Mucosa of stomach (tissue), 1 donor: ENCODE results near the gene ANKS6.

Experiments
- H3K27me3 ChIP-seq: one replicate; pipeline ENCODE4 v1.7.0; 2013; ENCODE audit warnings: mild to moderate bottlenecking, low read length; ENCODE audit not compliant: control insufficient read depth, insufficient read depth
- H3K36me3 ChIP-seq: one replicate; pipeline ENCODE4 v1.7.0; 2013; ENCODE audit warnings: low read length; ENCODE audit not compliant: control insufficient read depth, insufficient read depth
- H3K4me1 ChIP-seq: one replicate; pipeline ENCODE4 v1.7.0; 2013; ENCODE audit warnings: mild to moderate bottlenecking, low read length; ENCODE audit not compliant: control insufficient read depth, insufficient read depth
- H3K4me3 ChIP-seq: one replicate; pipeline ENCODE4 v1.7.0; 2013; ENCODE audit warnings: low read length
- H3K9ac ChIP-seq: one replicate; pipeline ENCODE4 v1.7.0; 2013; ENCODE audit warnings: mild to moderate bottlenecking, low read length, moderate library complexity
- H3K9me3 ChIP-seq: one replicate; pipeline ENCODE4 v1.7.0; 2013; ENCODE audit warnings: mild to moderate bottlenecking, low read length, moderate library complexity; ENCODE audit not compliant: control insufficient read depth
- donor health status: Pancreatic carcinoma.

The ANKS6 gene

GRCh38 chr9:98708933-98709911, 87.1 kb downstream of the ANKS6 start, which contains the start of gene GABBR2:
TSS of gene GABBR2 (minus strand) at chr9:98708935. CDS start at chr9:98708737, 198 bp downstream.
- Histone ChIP-seq H3K36me3 (no peaks in the 10 kb centered on the region), H3K4me1 (peaks cover 4% of the 10 kb centered on the region), H3K9me3 (no peaks in the 10 kb centered on the region), H3K4me3 (no peak within 1 kb of the TSS), H3K27me3 (peaks cover 55% of the 10 kb centered on the region), H3K9ac (no peak within 1 kb of the TSS)

- H3K27me3 ChIP-seq = peaks cover 51% of the 10 kb centered on the region
- no peak overlapping the region for H3K9ac ChIP-seq
- peaks cover 4% of the 10 kb centered on the region for H3K4me1 ChIP-seq
- no peak overlapping the region for H3K4me3 ChIP-seq
- no peaks in the 10 kb centered on the region for H3K9me3 ChIP-seq
- no peaks in the 10 kb centered on the region for H3K36me3 ChIP-seq
Measured at GRCh38 chr9:98708103-98708932, 88.0 kb downstream of the ANKS6 start.

GRCh38 chr9:98707166-98708102, 88.9 kb downstream of the ANKS6 start:
- Histone ChIP-seq H3K4me3 (no peak overlapping the region), H3K9me3 (no peaks in the 10 kb centered on the region), H3K27me3 (peaks cover 51% of the 10 kb centered on the region), H3K4me1 (peaks cover 4% of the 10 kb centered on the region), H3K9ac (no peak overlapping the region), H3K36me3 (no peaks in the 10 kb centered on the region)

- Histone ChIP-seq H3K36me3 (no peaks in the 10 kb centered on the region), H3K9me3 (no peaks in the 10 kb centered on the region), H3K4me1 (peaks cover 10% of the 10 kb centered on the region), H3K4me3 (no peak overlapping the region), H3K9ac (no peak overlapping the region), H3K27me3 (peaks cover 48% of the 10 kb centered on the region)
Measured at GRCh38 chr9:98706651-98707165, 89.6 kb downstream of the ANKS6 start.

GRCh38 chr9:98702835-98703380, 93.4 kb downstream of the ANKS6 start:
- no peak overlapping the region for H3K9ac ChIP-seq
- H3K4me1 ChIP-seq = peaks cover 10% of the 10 kb centered on the region
- H3K27me3 ChIP-seq = peaks cover 23% of the 10 kb centered on the region
- no peak overlapping the region for H3K4me3 ChIP-seq
- no peaks in the 10 kb centered on the region for H3K36me3 ChIP-seq
- H3K9me3 ChIP-seq = no peaks in the 10 kb centered on the region

GRCh38 chr9:98702340-98702739, 94.0 kb downstream of the ANKS6 start:
- Histone ChIP-seq H3K9me3 (no peaks in the 10 kb centered on the region), H3K27me3 (peaks cover 19% of the 10 kb centered on the region), H3K4me3 (no peak overlapping the region), H3K36me3 (no peaks in the 10 kb centered on the region), H3K4me1 (peaks cover 6% of the 10 kb centered on the region), H3K9ac (no peak overlapping the region)

- peaks cover 6% of the 10 kb centered on the region for H3K4me1 ChIP-seq
Measured at GRCh38 chr9:98701576-98701975, 94.8 kb downstream of the ANKS6 start.

GRCh38 chr9:98700801-98701200, 95.6 kb downstream of the ANKS6 start:
- Histone ChIP-seq H3K4me3 (no peak overlapping the region), H3K9me3 (no peaks in the 10 kb centered on the region), H3K9ac (no peak overlapping the region), H3K27me3 (peaks cover 5% of the 10 kb centered on the region), H3K4me1 (peaks cover 6% of the 10 kb centered on the region), H3K36me3 (no peaks in the 10 kb centered on the region)

More at GRCh38 chr9:98701576-98701975, 94.8 kb downstream of the ANKS6 start:
- H3K27me3 ChIP-seq = peaks cover 12% of the 10 kb centered on the region
- H3K9me3 ChIP-seq = no peaks in the 10 kb centered on the region
- H3K36me3 ChIP-seq = no peaks in the 10 kb centered on the region
- no peak overlapping the region for H3K4me3 ChIP-seq
- no peak overlapping the region for H3K9ac ChIP-seq

GRCh38 chr9:98698856-98699255, 97.5 kb downstream of the ANKS6 start:
- Histone ChIP-seq H3K36me3 (no peaks in the 10 kb centered on the region), H3K27me3 (peaks cover 2% of the 10 kb centered on the region), H3K9me3 (no peaks in the 10 kb centered on the region), H3K4me1 (peaks cover 6% of the 10 kb centered on the region), H3K9ac (no peak overlapping the region), H3K4me3 (no peak overlapping the region)

GRCh38 chr9:98694943-98695342, 101.4 kb downstream of the ANKS6 start:
- H3K9ac ChIP-seq = no peak overlapping the region
- peaks cover 2% of the 10 kb centered on the region for H3K27me3 ChIP-seq
- no peaks in the 10 kb centered on the region for H3K9me3 ChIP-seq
- no peaks in the 10 kb centered on the region for H3K4me1 ChIP-seq
- H3K4me3 ChIP-seq = no peak overlapping the region
- no peaks in the 10 kb centered on the region for H3K36me3 ChIP-seq

- Histone ChIP-seq H3K36me3 (no peaks in the 10 kb centered on the region), H3K9ac (no peak overlapping the region), H3K4me1 (no peaks in the 10 kb centered on the region), H3K9me3 (no peaks in the 10 kb centered on the region), H3K27me3 (no peaks in the 10 kb centered on the region), H3K4me3 (no peak overlapping the region)
Measured at GRCh38 chr9:98692392-98692791, 104.0 kb downstream of the ANKS6 start.
